MCF 10A (cell line): ENCODE results near the gene CAPN15. TPM values are rescaled to one million over a fixed set of nuclear protein-coding genes. Genes with fewer than 3 reads are reported as not detected.

ENCODE experiments used
- BruUV-seq: library from RNA; stranded (reverse); fragments of 400-500 nt; replicated peaks from 2 replicates; lab custom pipeline; 2021; lab: Mats Ljungman, UMichigan
- CTCF ChIA-PET: fragments of 300-600 bp; sonication (Branson Sonifier 250); formaldehyde crosslinking; extraction: SDS; loops from one replicate; lab custom pipeline; 2021; ENCODE audit warnings: antibody characterized with exemption, inconsistent platforms; lab: Yijun Ruan, JAX
- POLR2A ChIA-PET: fragments of 300-600, 350-650 bp; sonication (Branson Sonifier 250); formaldehyde crosslinking; extraction: SDS; loops from one replicate; lab custom pipeline; 2020; ENCODE audit warnings: antibody characterized with exemption, inconsistent platforms; lab: Yijun Ruan, JAX
- DNase-seq: peaks from one replicate; pipeline ENCODE4 v3.0.0-alpha.2; 2018; ENCODE audit not compliant: unreplicated experiment
- H3K27ac Mint-ChIP-seq: one replicate; pipeline ENCODE4 v1.8.0; 2022; ENCODE audit warnings: mild to moderate bottlenecking, low read depth, mixed read lengths; ENCODE audit not compliant: unreplicated experiment
- H3K27me3 Mint-ChIP-seq: one replicate; pipeline ENCODE4 v1.8.0; 2022; ENCODE audit warnings: mixed read lengths; ENCODE audit not compliant: insufficient read depth, unreplicated experiment
- H3K36me3 Mint-ChIP-seq: one replicate; pipeline ENCODE4 v1.8.0; 2022; ENCODE audit warnings: mild to moderate bottlenecking, moderate library complexity, mixed read lengths; ENCODE audit not compliant: insufficient read depth, unreplicated experiment
- H3K4me1 Mint-ChIP-seq: one replicate; pipeline ENCODE4 v1.8.0; 2022; ENCODE audit warnings: mixed read lengths; ENCODE audit not compliant: insufficient read depth, unreplicated experiment
- H3K4me3 Mint-ChIP-seq: one replicate; pipeline ENCODE4 v1.8.0; 2022; ENCODE audit warnings: mild to moderate bottlenecking, moderate library complexity, mixed read lengths; ENCODE audit not compliant: unreplicated experiment
- H3K9me3 Mint-ChIP-seq: one replicate; pipeline ENCODE4 v1.8.0; 2022; ENCODE audit warnings: mixed read lengths; ENCODE audit not compliant: unreplicated experiment
- intact Hi-C: fragments of 100-400 bp; cut with micrococcal nuclease; formaldehyde crosslinking; loops from 2 replicates; pipeline ENCODE4 v1.14.1; 2022
- total RNA-seq: library from RNA; stranded (reverse); gene quantifications from 2 replicates; pipeline ENCODE4 v1.2.3, GENCODE V29; 2022
- TF ChIP-seq, protein P1 (sequence below): fragments of 200-600 bp; IDR thresholded peaks from one replicate; pipeline ENCODE4 v1.8.0; 2022; ENCODE audit warnings: antibody characterized with exemption, mild to moderate bottlenecking; ENCODE audit not compliant: unreplicated experiment

Gene CAPN15
- total RNA-seq, 1 experiment from 2014 or later: 81.1 TPM

GRCh38 chr16:588889-589657 is 61.6 kb downstream of the CAPN15 start:
- DNase-seq: peak; percentile 94
- BruUV-seq: no TSS peak
- ChIA-PET CTCF (interaction anchor here (0.7 kb wide), 2 partner anchors 45 to 164 kb away, joined by 3 read pairs; no protein-coding TSS in a partner anchor), POLR2A (interaction anchor here (0.8 to 3.9 kb wide), 13 partner anchors 9 to 165 kb away, joined by 3 to 23 read pairs (median 7); partner anchors contain the start of genes MCRIP2, METTL26, PIGQ and RHOT2)
- H3K4me3 Mint-ChIP-seq: peak overlapping the region; percentile 91
- peak overlapping the region; percentile 96 for H3K27ac Mint-ChIP-seq
- H3K9me3 Mint-ChIP-seq: no peaks in the 10 kb centered on the region
- no peaks in the 10 kb centered on the region for H3K27me3 Mint-ChIP-seq
- peaks cover 54% of the 10 kb centered on the region for H3K36me3 Mint-ChIP-seq
- intact Hi-C loops: loop anchor here (1.0 to 5.0 kb wide), 3 partner anchors 33 to 197 kb away; partner anchors contain the start of gene WDR90
- TF ChIP-seq, protein P1, sequence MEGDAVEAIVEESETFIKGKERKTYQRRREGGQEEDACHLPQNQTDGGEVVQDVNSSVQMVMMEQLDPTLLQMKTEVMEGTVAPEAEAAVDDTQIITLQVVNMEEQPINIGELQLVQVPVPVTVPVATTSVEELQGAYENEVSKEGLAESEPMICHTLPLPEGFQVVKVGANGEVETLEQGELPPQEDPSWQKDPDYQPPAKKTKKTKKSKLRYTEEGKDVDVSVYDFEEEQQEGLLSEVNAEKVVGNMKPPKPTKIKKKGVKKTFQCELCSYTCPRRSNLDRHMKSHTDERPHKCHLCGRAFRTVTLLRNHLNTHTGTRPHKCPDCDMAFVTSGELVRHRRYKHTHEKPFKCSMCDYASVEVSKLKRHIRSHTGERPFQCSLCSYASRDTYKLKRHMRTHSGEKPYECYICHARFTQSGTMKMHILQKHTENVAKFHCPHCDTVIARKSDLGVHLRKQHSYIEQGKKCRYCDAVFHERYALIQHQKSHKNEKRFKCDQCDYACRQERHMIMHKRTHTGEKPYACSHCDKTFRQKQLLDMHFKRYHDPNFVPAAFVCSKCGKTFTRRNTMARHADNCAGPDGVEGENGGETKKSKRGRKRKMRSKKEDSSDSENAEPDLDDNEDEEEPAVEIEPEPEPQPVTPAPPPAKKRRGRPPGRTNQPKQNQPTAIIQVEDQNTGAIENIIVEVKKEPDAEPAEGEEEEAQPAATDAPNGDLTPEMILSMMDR: no peak
- H3K4me1 Mint-ChIP-seq: peaks cover 35% of the 10 kb centered on the region

- Mint-ChIP-seq H3K27ac (peak within 1 kb of the TSS; percentile 96), H3K4me1 (peaks cover 41% of the 10 kb centered on the region), H3K27me3 (no peaks in the 10 kb centered on the region), H3K4me3 (peak within 1 kb of the TSS; percentile 91), H3K9me3 (no peaks in the 10 kb centered on the region), H3K36me3 (peaks cover 58% of the 10 kb centered on the region)
- intact Hi-C loops: loop anchor here (2.0 to 5.0 kb wide), 2 partner anchors 59 to 197 kb away; partner anchors contain the start of gene WDR90
- BruUV-seq: no TSS peak
- POLR2A ChIA-PET: interaction anchor here (0.7 to 5.7 kb wide), 13 partner anchors 9 to 166 kb away, joined by 3 to 88 read pairs (median 3); partner anchors contain the start of genes CAPN15, METTL26, RHBDL1 and WDR24
- TF ChIP-seq, protein P1: no peak
- CTCF ChIA-PET: interaction anchor here (0.7 kb wide), 1 partner anchor 70 kb away, joined by 3 read pairs; no protein-coding TSS in a partner anchor
- peak; percentile 96 for DNase-seq
Observed at GRCh38 chr16:589658-590187, 62.2 kb downstream of the CAPN15 start, which contains the start of gene RAB40C. TSS of gene RAB40C (plus strand) at chr16:590066. CDS start at chr16:590292, 226 bp downstream.

DNA sequence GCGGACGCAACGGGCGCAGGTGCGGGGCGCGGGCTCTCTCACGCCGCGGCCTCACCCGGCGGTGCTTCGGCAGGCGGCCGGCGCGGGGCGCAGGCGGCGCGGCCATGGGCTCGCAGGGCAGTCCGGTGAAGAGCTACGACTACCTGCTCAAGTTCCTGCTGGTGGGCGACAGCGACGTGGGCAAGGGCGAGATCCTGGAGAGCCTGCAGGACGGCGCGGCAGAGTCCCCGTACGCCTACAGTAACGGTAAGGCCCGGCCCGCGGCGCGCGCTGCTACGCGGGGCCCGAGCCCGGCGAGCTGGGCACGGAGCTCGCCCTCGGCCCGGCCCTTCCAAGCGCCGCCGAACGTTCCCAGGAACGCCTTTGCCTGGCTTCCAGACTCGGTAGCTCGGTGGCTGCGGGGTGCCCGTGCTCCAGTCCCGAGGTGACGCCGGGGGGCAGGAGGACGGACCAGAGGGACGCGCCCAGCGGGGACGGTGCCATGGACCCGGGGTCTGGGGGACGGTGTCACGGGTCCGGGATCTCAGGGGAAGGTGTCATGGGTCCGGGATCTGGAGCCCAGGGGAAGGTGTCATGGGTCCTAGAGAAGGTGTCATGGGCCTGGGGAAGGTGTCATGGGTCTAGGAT is 62.8 kb downstream of the CAPN15 start:
- no peaks in the 10 kb centered on the region for H3K27me3 Mint-ChIP-seq

More for the DNA sequence above, 62.8 kb downstream of the CAPN15 start:
- H3K4me1 Mint-ChIP-seq: peaks cover 42% of the 10 kb centered on the region
- H3K36me3 Mint-ChIP-seq: peaks cover 57% of the 10 kb centered on the region
- ChIA-PET POLR2A (interaction anchor here (0.6 to 5.7 kb wide), 15 partner anchors 10 to 1571 kb away, joined by 3 to 88 read pairs (median 3); partner anchors contain the start of genes CAPN15, METTL26, RAB11FIP3 and RHBDL1), CTCF (interaction anchor here (0.6 to 1.1 kb wide), 6 partner anchors 34 to 78 kb away, joined by 3 to 5 read pairs (median 3); partner anchors contain the start of gene RHOT2)
- intact Hi-C loops: no loop called here
- BruUV-seq: no TSS peak
- H3K4me3 Mint-ChIP-seq: peak overlapping the region; percentile 91
- H3K9me3 Mint-ChIP-seq: no peaks in the 10 kb centered on the region
- peak overlapping the region; percentile 96 for H3K27ac Mint-ChIP-seq
- TF ChIP-seq, protein P1: no peak
- peak; percentile 46 for DNase-seq
